Hematopoietic multipotent progenitor cell treated with erythropoietin and hydrocortisone succinate and interleukin-3 and kit ligand, for 15 days (in vitro differentiated cells): ENCODE data around the gene CRYBG2.
"Not testable (repeated sequence)": the region's sequence is repeated elsewhere in the genome, so short reads cannot be mapped to it uniquely, and the experiment has no call there.

Experiments used
- DNase-seq: peaks from one replicate; pipeline ENCODE4 v3.0.0-alpha.2; 2015; ENCODE audit warnings: low spot score

CRYBG2 gene, protein sequence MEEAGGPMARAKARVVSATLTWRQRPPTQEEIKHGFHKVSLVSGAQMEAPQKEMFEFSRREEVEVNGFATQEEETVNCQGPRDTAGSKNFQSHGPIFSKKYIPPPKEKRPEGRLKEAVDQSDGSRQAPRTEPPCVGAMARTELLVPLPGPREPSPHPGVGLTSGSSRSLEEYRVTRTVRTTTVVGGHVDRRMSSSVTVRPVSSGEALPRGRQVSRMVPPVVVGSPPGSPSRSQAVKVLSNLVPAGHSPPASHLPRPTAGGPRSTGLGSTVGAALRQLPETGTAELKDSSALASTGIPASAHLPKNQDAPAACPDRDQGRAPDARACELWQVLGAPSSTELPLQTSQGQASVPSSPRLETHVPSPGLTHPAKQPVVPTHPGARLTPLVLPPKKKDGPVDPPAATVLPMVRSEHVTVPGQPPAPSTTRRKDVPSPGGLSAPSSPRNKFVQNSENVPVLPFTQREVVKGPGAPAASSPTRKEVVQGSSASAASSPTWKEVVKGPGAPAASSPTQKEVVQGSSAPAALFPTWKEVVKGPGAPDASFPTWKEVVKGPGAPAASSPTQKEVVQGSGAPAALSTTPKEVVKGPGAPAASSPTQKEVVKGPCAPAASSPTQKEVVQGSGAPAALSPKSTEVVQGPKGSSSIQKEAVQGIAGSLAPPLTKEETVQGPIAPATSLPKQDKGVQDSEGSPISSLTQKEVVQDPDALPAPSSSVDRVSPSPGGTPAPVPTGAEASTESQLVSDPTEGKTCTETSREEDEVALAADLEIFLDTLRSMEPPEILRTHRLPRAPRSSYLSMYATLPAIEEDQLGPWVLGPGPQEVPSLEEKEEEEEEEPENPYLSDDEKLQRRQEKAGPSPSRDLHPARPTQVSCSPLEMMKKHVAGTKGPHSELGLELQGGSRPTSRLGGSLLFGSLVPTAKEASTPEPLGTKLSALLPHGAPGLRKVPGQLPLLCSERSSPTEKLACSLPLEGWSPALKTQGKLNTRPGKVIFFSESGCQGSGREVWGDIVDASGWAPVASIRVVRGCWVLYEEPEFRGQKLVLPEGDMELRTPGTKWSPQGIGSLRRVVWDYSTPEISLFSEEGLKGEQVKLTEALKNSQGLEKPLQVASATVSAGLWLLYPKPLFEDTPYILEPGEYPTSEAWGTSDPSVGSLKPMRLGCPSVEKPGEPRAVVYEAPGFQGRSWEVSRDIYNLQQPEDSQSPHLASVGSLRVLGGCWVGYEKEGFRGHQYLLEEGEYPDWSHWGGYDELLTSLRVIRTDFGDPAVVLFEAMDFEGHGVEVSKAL (N-terminal part only)

DNA sequence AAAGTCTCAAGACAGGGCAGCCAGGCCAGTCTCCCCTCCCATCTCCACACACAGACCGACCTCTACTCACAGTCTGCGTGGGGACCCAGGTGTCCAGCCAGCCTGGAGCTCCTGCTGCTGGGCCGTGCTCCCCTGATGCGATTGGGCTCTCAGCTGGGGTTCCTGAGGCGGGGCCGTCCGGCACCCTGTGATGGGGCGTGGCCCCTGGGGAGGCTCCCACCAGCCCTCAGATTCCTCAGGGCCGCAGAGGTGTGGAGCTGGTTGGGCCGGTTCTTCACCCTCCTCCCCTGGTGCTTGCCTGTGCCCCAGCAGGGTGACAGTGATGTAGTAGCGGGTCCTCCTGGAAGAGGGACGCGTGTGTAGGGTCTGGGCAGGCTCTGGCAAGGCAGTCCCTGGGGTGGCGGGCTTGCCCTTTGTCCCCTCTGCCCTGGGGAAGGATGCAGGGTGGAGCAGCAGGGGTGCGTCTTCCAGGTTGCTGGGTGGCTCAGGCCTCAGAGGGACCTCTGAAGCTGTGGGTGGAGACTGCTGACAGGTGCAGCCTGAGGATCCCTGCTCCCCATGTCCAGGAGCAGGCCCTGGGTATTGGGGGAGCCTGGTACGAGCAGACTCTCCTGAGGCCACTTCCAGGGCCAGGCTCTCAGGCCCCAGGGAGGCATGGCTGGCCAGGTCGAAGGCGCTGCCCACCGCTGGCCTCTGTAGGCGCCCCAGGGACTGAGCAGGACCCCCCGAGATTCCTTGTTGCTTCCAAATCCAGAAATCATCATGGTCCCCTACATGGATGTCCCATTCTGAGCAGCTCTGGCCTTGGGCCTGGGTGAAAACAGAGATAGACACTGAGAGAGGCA is at the start of gene CRYBG2:
CRYBG2 (minus strand) TSS at position 155 of the 845 bp plus-strand sequence. CDS start 7,473 bp downstream, outside the sequence.
- DNase-seq, result no peak

DNA sequence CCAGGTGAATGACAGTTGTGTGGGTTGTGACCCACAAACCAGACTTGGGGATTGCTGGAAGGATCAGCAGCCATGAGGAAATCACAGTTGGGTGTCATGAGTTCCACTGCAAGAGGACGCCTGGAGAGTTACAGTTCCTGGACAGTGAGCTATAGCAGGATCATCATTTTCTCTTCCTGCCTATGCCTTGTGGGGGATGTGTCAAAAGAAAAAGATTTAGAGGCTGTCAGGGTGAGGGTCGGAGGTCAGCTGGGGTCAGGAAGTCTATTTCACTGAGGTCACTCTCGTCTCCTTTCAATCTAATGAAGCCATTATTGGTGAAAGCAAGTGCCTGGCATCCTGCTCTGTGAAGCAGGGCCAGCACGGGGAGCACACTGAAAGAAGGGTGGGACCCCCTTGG is 49.7 kb upstream of the CRYBG2 start:
- DNase-seq, result no peak

DNA sequence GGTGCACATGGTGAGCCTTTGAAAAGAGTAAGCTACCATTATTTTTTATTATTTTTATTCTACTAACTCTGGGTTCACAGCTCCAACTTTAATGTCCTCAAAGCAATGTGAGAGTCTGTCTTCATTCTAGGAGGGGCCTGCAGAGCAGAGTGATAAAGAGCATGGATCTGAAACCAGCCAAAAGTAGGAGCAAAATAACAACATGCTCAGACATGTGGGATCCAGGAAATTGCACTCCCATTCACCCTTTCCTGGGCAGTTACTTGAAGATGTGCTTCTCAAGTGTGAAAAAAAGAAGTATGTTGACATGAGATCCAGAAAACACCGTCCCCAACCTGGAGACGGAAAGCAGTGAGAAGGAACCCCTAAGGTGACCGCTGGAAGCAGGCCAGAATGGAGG is 48.0 kb upstream of the CRYBG2 start:
- DNase-seq, result no peak

DNA sequence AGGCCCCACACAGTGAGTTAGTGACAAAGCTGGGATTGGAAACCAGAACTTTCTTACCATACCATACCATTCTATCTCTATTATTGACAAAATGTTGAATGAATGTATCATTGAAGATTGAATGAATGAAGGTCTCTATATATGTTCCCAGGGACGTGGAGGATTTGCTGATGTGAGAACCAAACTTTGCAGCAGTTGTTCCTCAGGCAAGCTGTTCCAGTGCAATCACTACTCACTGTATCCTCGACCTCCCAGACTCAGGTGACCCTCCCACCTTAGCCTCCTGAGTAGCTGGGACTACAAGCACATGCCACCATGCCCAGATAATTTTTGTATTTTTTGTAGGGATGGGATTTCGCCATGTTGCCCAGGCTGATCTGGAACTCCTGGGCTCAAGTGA is 45.1 kb upstream of the CRYBG2 start:
- DNase-seq, result no peak

DNA sequence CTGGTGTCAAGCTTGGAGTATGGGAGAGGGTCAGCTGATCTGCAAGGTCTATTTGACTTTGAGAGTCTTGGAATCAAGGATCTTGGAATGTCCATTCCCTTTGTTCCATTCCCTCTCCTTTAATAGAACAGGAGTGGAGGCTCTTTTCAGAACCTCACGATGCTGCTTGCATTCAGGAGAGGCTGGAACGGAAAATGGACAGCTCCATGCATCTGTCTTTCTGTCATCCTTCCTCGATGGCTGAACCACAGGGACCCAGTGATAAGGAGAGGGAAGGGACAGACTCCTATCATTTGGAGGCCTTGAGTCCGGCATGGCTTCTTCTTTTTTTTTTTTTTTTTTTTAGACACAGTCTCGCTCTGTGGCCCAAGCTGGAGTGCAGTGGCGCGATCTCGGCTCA is 41.8 kb upstream of the CRYBG2 start:
- no peak for DNase-seq

DNA sequence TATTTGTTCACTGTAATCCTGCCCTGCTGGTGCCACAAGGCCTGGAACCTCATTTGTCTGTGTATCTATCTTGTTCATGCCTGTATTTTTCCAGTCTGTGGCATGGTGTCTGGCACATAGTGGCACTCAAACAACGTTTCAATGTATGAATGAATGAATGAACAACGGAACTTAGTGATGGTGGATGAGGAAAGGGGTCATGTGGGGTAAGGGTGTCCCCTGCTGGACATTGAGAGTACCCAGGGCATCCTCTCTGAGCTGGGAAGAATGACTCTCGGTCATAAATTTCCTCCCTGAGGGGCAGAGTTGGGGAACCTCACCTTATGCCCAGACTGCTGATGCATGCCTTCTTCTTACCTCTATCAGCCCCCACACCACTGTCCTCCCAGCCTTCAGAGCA is 37.5 kb upstream of the CRYBG2 start:
- peak; percentile 65 for DNase-seq

DNA sequence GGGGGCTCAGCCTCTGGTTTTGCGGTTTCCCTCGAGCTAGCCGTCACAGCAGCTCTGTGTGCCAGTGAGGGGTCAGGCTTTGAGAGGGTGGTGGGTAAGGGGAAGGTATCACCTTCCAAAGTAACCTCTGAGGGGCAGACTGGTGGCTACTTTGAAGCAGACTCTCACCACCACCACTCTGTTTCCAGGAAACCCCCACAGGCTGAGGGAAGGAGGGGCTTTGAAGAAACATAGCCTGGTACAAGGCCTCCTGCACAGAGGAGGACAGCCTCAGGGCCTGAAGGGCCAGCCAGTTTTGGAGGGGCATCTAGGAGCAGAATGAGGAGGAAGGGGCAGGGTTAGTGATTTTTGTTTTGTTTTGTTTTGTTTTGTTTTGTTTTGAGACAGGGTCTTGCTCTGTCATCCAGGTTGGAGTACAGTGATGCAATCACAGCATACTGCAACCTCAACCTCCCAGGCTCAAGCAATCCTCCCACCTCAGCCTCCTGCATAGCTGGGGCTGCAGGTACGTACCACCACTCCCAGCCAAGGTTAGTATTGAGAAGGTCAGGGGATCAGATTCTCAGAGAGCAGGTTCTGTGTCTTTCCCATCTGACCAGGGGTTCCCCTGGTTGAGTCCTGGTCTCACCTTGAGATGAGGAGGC is 35.8 kb upstream of the CRYBG2 start:
- DNase-seq, result no peak

DNA sequence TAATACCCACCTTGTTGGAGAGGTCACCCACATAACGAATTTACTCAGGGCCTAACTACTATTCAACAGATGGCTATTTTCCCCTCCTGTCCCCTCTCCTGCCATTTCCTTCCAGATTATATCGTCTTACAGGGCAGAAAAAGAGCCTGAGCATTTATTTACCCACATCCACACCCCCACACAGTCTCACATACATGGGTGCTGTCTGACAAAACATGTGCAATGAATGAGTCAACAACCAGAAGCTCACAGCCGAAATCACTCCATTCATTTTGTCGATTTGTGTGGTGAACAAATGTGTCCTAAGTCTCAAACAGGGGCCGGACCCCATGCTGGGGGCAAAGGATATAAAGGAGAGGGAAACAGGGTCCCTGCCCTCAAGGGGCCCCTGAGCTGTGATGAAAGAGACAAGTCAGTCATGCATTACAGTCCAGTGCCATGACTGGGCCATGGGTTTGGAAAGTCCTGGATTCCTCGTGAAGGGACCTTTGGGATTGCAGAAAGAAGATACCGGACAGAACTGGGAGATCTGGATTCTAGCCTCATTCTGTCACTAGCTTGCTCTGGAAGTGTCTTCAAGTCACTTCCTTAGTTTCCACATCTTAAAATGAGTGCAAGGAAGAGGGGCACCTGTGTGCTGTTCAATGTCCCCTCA is 35.0 kb upstream of the CRYBG2 start:
- no peak for DNase-seq

DNA sequence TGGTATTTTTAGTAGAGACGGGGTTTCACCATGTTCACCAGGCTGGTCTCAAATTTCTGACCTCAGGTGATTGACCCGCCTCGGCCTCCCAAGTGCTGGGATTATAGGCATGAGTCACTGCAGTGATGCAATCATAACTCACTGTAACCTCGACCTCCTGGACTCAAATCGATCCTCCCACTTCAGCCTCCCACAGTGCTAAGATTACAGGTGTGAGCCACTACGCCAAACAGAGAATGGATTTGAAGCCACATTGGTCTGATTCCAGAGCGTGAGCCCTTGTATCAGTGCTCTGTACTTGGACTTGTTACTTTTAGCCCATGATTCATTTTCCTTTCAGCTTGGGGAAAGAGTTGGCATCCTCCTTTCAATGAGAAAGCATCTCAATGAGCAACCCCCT is 33.5 kb upstream of the CRYBG2 start:
- DNase-seq, result no peak

DNA sequence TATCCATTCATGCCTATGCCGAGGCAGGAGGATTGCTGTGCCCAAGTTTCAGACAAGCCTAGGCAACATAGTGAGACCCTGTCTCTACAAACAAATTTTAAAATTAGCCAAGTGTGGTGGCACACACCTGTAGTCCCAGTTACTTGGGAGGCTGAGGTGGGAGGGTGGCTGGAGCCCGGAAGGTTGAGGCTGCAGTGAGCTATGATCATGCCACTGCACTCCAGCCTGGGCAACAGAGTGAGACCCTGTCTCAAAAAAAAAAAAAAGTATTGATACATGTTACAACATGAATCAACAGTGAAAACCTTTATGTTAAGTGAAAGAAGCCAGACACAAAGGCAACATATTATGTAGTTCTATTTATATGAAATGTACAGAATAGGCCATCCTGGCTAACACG is 31.1 kb upstream of the CRYBG2 start:
- not testable (repeated sequence) for DNase-seq

DNA sequence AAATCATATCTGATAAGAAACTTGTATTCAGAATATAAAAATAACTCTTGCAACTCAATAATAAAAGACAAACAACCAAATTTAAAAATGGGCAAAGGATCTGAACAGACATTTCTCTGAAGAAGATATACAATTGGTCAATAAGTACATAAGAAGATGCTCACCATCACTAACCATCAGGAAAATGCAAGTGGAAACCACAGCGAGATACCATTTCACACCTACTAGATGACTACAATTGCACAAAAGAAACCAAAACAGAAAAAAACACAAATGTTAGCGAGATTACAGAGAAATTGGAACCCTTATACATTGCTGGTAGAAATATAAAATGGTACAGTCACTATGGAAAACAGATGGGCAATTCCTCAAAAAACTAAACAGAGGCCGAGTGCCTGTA is 30.1 kb upstream of the CRYBG2 start:
- no peak for DNase-seq

DNA sequence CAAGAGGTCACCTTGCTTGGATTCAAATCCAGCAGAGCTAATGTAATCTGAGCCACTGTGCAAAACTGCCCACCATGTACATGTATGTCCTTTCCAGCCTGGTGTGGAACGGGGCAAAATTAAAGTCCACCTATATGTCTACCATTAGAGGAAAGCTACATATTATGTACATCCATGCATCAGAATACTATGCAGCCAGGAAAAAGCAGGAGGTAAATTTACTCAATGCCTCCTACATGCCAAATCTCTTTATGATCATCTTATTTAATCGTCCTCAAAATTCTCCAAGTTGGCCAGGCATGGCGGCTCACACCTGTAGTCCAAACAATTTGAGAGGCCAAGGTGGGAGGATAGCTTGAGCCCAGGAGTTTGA is 24.9 kb upstream of the CRYBG2 start:
- DNase-seq, result no peak

DNA sequence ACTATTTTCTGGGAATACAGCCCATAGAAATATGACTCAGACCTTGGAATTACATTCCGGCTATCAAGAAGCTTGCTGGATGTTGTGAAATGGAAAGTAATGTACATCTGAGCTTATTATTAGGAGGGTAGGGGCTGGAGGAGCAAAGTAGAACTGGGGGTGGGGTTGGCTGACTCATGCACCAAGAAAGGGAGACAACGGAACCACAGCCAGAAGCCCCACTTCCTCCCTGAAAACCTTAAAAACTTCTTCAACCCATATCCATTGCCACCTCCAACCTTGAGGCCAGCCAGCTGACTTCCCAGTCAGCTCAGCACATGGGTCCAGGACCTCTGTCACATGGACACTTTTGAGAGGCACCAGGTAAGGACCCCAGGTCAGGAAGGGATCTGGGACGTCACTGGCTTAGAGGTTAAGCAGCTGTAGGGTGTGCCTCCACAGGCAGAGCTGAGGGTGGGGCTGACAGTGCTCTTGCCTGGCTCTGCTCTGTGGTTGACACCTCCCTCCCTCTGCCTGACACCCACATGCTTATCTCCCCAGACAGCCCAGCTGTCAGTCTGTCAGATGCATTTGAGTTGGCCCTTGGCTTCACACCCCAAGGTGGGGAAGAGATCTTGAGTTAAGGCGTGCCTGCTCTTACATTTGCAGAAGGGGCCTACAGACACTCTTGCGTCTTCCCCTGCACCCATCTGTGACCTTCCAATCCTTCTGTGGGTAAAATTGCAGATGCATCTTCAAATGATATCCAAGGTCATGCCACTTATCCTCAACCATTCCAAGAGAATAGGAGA is 24.4 kb upstream of the CRYBG2 start:
- peak; percentile 96 for DNase-seq

DNA sequence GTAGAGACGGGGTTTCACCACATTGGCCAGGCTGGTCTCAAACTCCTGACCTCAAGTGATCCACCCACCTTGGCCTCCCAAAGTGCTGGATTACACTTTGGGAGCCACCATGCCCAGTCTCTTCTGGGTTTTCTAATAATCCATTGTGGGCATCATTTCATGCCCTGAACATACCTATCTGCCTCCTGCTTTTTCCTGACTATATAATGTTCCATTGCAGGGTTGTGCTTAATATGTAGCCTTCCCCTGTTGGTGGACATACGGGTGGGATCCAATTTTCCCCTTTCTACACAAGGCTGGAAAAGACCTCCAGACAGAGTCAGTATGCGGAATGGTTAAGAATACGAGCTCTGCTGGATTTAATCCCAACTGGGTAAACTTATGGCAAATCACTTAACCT is 22.1 kb upstream of the CRYBG2 start:
- no peak for DNase-seq

DNA sequence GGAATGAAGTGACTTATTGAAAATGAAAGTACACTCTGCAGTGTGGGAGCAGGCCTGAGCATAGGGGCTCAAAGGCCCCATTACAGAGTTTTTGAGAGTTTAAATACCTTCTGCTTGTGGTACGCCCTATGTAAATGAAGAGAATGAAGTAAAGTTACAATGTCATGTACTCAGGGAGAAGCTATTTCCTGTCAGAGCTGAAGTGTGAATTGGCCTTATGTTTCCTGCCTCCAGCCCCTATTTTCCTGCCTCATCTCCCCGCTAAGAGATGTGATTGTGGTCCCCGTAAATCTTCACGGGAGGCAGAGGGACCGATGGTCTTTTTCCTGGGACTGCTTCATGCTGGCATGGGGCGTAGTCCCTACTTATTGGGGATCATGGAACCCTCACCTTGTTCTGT is 21.2 kb upstream of the CRYBG2 start:
- no peak for DNase-seq

DNA sequence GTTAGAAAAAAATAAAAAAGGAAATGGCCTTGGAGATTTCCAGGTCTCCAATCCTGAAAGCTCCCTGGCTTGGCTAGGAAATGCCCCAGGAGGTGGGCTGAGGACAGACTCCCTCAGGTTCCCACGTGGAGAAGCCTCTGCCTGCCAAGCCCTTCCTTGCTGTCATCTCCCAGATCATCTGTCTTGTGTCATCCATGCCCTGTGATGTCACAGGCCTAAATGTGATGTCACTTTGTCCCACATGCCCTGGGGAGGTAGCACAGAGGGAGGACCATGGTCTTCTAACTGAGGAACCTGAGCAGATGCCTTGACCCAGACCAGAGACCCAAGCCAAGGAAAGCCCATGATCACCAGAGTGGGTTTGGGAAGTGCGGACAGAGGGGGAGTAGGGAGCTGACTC is 20.4 kb upstream of the CRYBG2 start:
- DNase-seq, result not testable (repeated sequence)

DNA sequence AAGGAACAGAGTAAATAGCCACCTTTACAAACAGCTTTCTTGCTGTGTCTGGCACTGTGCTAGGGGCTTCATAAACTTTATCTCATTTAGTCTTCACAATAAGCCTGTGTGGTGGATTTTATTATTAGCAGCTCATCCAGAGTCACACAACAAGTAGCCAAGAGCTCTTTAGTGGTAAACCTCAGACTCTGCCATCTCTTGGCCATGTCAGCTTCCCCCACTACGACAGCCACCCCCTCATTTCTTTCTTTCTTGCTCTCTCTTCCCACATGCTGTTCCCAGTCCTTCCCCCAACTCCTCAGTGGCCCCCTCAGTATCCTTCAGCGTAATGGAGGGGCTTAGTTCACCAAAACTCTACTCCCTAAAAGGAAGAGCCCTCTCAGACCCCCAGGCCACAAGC is 19.9 kb upstream of the CRYBG2 start:
- no peak for DNase-seq

DNA sequence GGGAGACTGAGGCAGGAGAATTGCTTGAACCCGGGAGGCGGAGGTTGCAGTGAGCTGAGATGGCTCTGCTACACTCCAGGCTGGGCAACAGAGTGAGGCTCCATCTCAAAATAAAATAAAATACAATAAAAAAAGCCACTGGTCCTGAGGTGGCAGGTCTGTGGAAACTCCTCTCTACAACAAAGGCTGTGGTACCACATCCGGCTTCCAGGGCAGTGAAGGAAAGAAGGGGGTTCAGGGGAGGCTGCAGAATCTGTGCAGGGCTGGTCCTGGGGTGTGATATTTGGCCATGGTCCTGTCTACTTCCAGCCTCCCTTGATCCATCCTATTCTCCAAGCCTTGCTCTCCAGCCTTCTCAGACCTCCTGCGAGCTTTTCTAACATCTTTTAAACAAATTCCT is 19.4 kb upstream of the CRYBG2 start:
- DNase-seq, result no peak

DNA sequence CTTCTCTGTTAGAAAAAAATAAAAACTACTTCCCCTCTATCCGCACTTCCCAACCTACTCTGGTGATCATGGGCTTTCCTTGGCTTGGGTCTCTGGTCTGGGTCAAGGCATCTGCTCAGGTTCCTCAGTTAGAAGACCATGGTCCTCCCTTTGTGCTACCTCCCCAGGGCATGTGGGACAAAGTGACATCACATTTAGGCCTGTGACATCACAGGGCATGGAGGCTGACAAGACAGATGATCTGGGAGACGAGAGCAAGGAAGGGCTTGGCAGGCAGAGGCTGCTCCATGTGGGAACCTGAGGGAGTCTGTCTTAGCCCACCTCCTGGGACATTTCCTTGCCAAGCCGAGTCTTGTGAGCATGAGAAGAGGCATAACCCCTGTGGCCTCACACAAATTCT is 18.7 kb upstream of the CRYBG2 start, which contains the start of gene ZNF683:
ZNF683 (minus strand) TSS at position 140 of the 400 bp plus-strand sequence. CDS start 4,179 bp downstream, outside the sequence.
- DNase-seq, result not testable (repeated sequence)
